T-helper 1 cell (primary cell): ENCODE data around the gene CXCL12.

ENCODE experiments used
- DNase-seq, 5 donors: peaks; one replicate each; pipeline ENCODE4 v3.0.0-alpha.2; 2012 to 2020

The CXCL12 gene

DNA sequence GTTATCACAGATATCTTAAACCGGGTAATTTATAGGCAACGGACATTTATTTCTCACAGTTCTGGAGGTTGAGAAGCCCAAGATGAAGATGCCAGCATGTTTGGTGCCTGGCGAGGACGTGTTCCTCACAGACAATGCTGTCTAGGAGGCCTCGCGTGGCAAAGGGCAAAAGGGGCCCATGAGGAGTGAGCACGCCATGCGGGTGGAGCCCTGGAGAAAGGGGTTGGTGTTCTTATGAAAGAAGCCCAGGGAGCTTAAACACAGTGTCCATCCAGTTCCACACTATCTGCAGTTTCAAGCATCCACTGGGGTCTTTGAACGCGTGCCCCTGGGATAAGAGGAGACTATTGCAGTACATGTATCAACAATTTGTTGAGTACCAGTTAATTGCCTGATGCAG lies 51.4 kb downstream of the CXCL12 start:
- no peak for DNase-seq

DNA sequence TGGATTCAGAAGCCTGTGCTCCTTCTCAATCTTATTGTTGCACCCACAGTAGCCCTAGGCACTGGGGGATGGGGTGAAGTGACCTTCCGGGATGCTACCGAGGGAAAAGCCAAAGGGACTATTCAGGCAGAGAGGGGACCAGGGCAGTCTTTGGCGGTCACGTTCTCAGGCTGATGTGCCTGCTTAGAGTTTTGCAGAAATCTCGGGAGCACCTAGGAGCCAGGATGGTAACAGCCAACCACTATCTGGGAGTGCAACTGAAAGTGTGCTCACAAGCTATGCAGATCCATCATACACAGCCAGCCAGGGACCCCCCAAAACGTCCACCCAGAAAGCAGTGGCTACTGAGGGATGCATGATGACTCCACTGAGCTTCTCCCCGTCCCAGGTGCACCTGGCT lies 52.4 kb downstream of the CXCL12 start:
- no peak for DNase-seq

DNA sequence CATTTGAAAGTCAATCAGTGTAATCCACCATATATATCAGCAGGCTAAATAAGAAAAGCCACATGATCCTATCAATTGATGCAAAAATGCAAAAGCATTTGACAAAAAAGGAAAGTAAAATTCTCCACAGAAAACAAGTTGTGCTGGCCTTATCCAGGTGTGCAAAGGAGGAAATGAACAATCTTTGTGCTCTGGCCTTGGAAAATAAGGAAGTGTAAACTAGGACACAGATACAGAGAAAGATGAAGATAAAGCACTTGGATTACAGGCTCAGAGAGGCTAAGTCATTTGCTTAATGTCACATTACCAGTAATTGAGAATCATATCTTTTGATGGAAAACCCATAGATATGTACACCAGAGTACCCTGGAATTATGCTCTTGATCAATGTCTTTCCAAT lies 54.5 kb downstream of the CXCL12 start:
- no peak for DNase-seq

DNA sequence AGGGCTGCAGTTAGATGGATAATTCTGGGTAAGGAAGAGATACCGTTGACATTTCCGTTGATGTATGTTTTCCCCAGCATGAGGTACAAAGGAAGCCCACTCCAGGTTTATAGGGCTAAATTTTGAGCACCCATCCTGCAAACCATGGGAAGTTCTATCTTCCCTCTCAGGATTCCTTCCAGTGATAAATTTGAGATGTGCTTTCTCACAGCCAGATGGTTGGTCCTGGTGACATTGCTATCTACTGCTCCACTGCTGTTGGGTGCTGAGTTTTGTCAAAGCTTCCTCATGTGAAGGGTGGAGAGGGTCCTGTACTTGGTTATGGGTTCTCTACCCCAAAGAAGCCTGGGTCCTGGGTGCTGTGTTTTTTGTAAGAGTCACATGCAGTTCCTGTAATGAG lies 57.4 kb downstream of the CXCL12 start:
- no peak for DNase-seq
